T-helper 9 cell (primary cell): ENCODE data around the gene MTFP1.
"Not testable (repeated sequence)": the region's sequence is repeated elsewhere in the genome, so short reads cannot be mapped to it uniquely, and the experiment has no call there.

Experiments used
- DNase-seq: peaks from one replicate; pipeline ENCODE4 v3.0.0-alpha.2; 2020

Gene MTFP1

GRCh38 chr22:30455075-30455840, 29.7 kb downstream of the MTFP1 start:
- DNase-seq: no peak

GRCh38 chr22:30457981-30458380, 32.4 kb downstream of the MTFP1 start:
- DNase-seq: no peak

- no peak for DNase-seq
Observed at GRCh38 chr22:30459181-30460052, 33.8 kb downstream of the MTFP1 start.

GRCh38 chr22:30460147-30460546, 34.6 kb downstream of the MTFP1 start:
- DNase-seq: no peak

- DNase-seq: not testable (repeated sequence)
Observed at GRCh38 chr22:30460555-30460954, 35.0 kb downstream of the MTFP1 start.

- DNase-seq: no peak
Observed at GRCh38 chr22:30469165-30469564, 43.6 kb downstream of the MTFP1 start.

GRCh38 chr22:30470655-30471054, 45.1 kb downstream of the MTFP1 start:
- DNase-seq: no peak

- DNase-seq: no peak
Observed at GRCh38 chr22:30471616-30472318, 46.2 kb downstream of the MTFP1 start, which contains the start of gene SEC14L3. TSS of gene SEC14L3 (minus strand) at chr22:30472017. CDS start at chr22:30471958, 59 bp downstream.

- DNase-seq: no peak
Observed at GRCh38 chr22:30472994-30473720, 47.6 kb downstream of the MTFP1 start.

- DNase-seq: no peak
Observed at GRCh38 chr22:30474121-30474520, 48.6 kb downstream of the MTFP1 start.

GRCh38 chr22:30474683-30475424, 49.3 kb downstream of the MTFP1 start:
- peak; percentile 18 for DNase-seq
